ENCODE results near the gene ARID3A.

The ARID3A gene

GRCh38 chr19:932648-933552 is 7.1 kb downstream of the ARID3A start:
- DNase-seq: no peak

- no peak for DNase-seq
Measured at GRCh38 chr19:933553-933882, 7.7 kb downstream of the ARID3A start.

GRCh38 chr19:934197-934840 is 8.5 kb downstream of the ARID3A start:
- no peak for DNase-seq

GRCh38 chr19:934865-935479 is 9.1 kb downstream of the ARID3A start:
- no peak for DNase-seq

GRCh38 chr19:936175-936546 is 10.3 kb downstream of the ARID3A start:
- no peak for DNase-seq

GRCh38 chr19:937259-937694 is 11.4 kb downstream of the ARID3A start:
- no peak for DNase-seq

- no peak for DNase-seq
Measured at GRCh38 chr19:938233-938923, 12.5 kb downstream of the ARID3A start.

- no peak for DNase-seq
Measured at GRCh38 chr19:939439-939838, 13.6 kb downstream of the ARID3A start.

- DNase-seq: no peak
Measured at GRCh38 chr19:939922-940321, 14.1 kb downstream of the ARID3A start.

- DNase-seq: no peak
Measured at GRCh38 chr19:940591-941291, 14.9 kb downstream of the ARID3A start.

- no peak for DNase-seq
Measured at GRCh38 chr19:941292-942132, 15.7 kb downstream of the ARID3A start.

- no peak for DNase-seq
Measured at GRCh38 chr19:942133-942645, 16.4 kb downstream of the ARID3A start.

GRCh38 chr19:943551-944170 is 17.8 kb downstream of the ARID3A start:
- DNase-seq: no peak

- DNase-seq: no peak
Measured at GRCh38 chr19:944171-944567, 18.3 kb downstream of the ARID3A start.

GRCh38 chr19:944663-945241 is 18.9 kb downstream of the ARID3A start:
- no peak for DNase-seq

- no peak for DNase-seq
Measured at GRCh38 chr19:945401-946252, 19.8 kb downstream of the ARID3A start.

- DNase-seq: no peak
Measured at GRCh38 chr19:947090-947706, 21.4 kb downstream of the ARID3A start.

- no peak for DNase-seq
Measured at GRCh38 chr19:947707-948539, 22.1 kb downstream of the ARID3A start.
